HepG2 (cell line): Measurements from ENCODE around the gene CSNK2B. TPM values are rescaled to one million over a fixed set of nuclear protein-coding genes. Genes with fewer than 3 reads are reported as not detected.

Source experiments
- BRD4 ChIP-seq: sonication (generic); formaldehyde crosslinking; IDR thresholded peaks from 2 replicates; pipeline ENCODE4 v1.4.0; 2020; ENCODE audit warnings: missing genetic modification reagents
- ERF ChIP-seq: IDR thresholded peaks from 2 replicates; pipeline ENCODE4 v1.6.1; 2018; ENCODE audit warnings: missing biosample characterization, missing genetic modification reagents
- HOXA7 ChIP-seq: sonication (generic); formaldehyde crosslinking; IDR thresholded peaks from 2 replicates; pipeline ENCODE4 v1.8.1; 2022; ENCODE audit warnings: mild to moderate bottlenecking, missing genetic modification reagents, moderate library complexity
- IRF2 ChIP-seq: IDR thresholded peaks from 2 replicates; pipeline ENCODE4 v1.6.1; 2018; ENCODE audit warnings: missing genetic modification reagents, missing compliant biosample characterization
- KDM6A ChIP-seq: IDR thresholded peaks from 2 replicates; pipeline ENCODE4 v1.6.1; 2016; ENCODE audit warnings: low read depth
- NCOR1 ChIP-seq: fragments of 200-600 bp; sonication (generic); IDR thresholded peaks from 2 replicates; pipeline ENCODE4 v1.7.0; 2017; ENCODE audit warnings: antibody characterized with exemption, low read length, borderline replicate concordance
- PHF5A ChIP-seq: IDR thresholded peaks from one replicate; pipeline ENCODE4 v1.6.1; 2018; ENCODE audit warnings: low read depth, missing genetic modification reagents; ENCODE audit not compliant: unreplicated experiment
- PITX1 ChIP-seq: sonication (generic); formaldehyde crosslinking; IDR thresholded peaks from 2 replicates; pipeline ENCODE4 v1.5.1; 2020; ENCODE audit warnings: mild to moderate bottlenecking, missing genetic modification reagents
- RFXAP ChIP-seq: sonication (generic); formaldehyde crosslinking; IDR thresholded peaks from 2 replicates; pipeline ENCODE4 v1.4.0; 2020; ENCODE audit warnings: missing genetic modification reagents, borderline replicate concordance
- TEAD3 ChIP-seq: optimal IDR thresholded peaks from 2 replicates; pipeline ENCODE3; 2016; ENCODE audit warnings: borderline replicate concordance
- TGIF2 ChIP-seq: IDR thresholded peaks from 2 replicates; pipeline ENCODE4 v1.6.1; 2016; ENCODE audit warnings: control low read depth, missing compliant biosample characterization
- ZNF160 ChIP-seq: sonication (generic); formaldehyde crosslinking; IDR thresholded peaks from 2 replicates; pipeline ENCODE4 v1.8.0; 2022; ENCODE audit warnings: mild to moderate bottlenecking, inconsistent platforms, missing genetic modification reagents
- ZNF296 ChIP-seq: sonication (generic); formaldehyde crosslinking; conservative IDR thresholded peaks from 2 replicates; pipeline ENCODE4 v1.5.0; 2020; ENCODE audit warnings: mild to moderate bottlenecking, missing genetic modification reagents
- ZNF446 ChIP-seq: sonication (generic); formaldehyde crosslinking; IDR thresholded peaks from 2 replicates; pipeline ENCODE4 v1.5.0; 2020; ENCODE audit warnings: mild to moderate bottlenecking, missing genetic modification reagents
- ZNF564 ChIP-seq: sonication (generic); formaldehyde crosslinking; IDR thresholded peaks from 2 replicates; pipeline ENCODE4 v1.8.1; 2023; ENCODE audit warnings: mild to moderate bottlenecking, missing genetic modification reagents
- ZNF678 ChIP-seq: sonication (generic); formaldehyde crosslinking; IDR thresholded peaks from 2 replicates; pipeline ENCODE4 v1.4.0; 2020; ENCODE audit warnings: mild to moderate bottlenecking, missing genetic modification reagents
- polyA plus RNA-seq, 8 experiments: library from polyadenylated mRNA; depleted of rRNA in 3 of 8; stranded (reverse) in 7 of 8; unstranded in 1 of 8; fragments of >200 nt; fragmentation: Illumina TruSeq in 4 of 8; extraction: Trizol in 4 of 8; gene quantifications; 2 replicates each; pipeline versions ENCODE4 v1.2.1 to v1.2.3, GENCODE V29; 2011 to 2016; ENCODE audit warnings: low read depth in 4 of 8, missing spikeins in 1 of 8, mixed read lengths in 1 of 8; ENCODE audit not compliant: insufficient read depth in 1 of 8
- total RNA-seq, 5 experiments: library from RNA; depleted of rRNA; stranded (reverse); fragments of >200 nt; fragmentation: Illumina TruSeq; extraction: Trizol; gene quantifications; 2 replicates each; pipeline ENCODE4 v1.2.3, GENCODE V29; 2016; ENCODE audit warnings: low read depth in 1 of 5
- TF ChIP-seq, protein P1 (sequence below): sonication (generic); formaldehyde crosslinking; IDR thresholded peaks from 2 replicates; pipeline ENCODE4 v1.5.0; 2020; ENCODE audit warnings: missing genetic modification reagents, mild to moderate bottlenecking, borderline replicate concordance
- TF ChIP-seq, protein P2 (sequence below): sonication (generic); formaldehyde crosslinking; IDR thresholded peaks from 2 replicates; pipeline ENCODE4 v1.8.0; 2022; ENCODE audit warnings: missing genetic modification reagents, mild to moderate bottlenecking, borderline replicate concordance
- TF ChIP-seq, protein P3 (sequence below): sonication (generic); formaldehyde crosslinking; IDR thresholded peaks from 2 replicates; pipeline ENCODE4 v1.5.1; 2020; ENCODE audit warnings: mild to moderate bottlenecking, missing genetic modification reagents, borderline replicate concordance
- TF ChIP-seq, protein P4 (sequence below): sonication (generic); formaldehyde crosslinking; IDR thresholded peaks from 2 replicates; pipeline ENCODE4 v1.4.0; 2020; ENCODE audit warnings: missing genetic modification reagents, mild to moderate bottlenecking, borderline replicate concordance

CSNK2B gene
- total and polyA plus RNA-seq, 2 of the 13 experiments (the other 11 are each of a cell fraction or from before 2014, with no cell fraction given) = 111 to 296 TPM

DNA sequence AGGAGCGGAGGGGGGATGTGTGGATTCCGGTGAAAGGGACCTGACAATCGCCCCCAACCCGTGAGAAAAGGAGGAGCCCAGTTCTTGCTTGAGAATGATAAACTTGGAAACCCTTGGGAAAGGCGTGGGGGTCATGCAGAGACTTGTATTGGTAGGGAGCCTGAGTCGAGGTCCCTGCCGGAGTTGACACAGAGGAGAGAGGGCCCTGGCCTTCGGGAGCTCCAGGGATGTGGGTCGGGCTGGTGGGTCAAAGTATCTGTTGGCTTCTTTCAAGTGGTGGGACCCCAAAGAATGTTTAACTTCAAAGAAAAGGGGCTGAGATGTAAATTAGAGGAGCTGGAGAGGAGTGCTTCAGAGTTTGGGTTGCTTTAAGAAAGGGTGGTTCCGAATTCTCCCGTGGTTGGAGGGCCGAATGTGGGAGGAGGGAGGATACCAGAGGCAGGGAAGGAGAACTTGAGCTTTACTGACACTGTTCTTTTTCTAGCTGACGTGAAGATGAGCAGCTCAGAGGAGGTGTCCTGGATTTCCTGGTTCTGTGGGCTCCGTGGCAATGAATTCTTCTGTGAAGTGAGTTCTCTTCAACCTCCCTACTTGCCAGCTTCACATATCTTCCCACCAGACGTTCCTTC is 571 bp downstream of the CSNK2B start (continued):
- TF ChIP-seq, protein P1, sequence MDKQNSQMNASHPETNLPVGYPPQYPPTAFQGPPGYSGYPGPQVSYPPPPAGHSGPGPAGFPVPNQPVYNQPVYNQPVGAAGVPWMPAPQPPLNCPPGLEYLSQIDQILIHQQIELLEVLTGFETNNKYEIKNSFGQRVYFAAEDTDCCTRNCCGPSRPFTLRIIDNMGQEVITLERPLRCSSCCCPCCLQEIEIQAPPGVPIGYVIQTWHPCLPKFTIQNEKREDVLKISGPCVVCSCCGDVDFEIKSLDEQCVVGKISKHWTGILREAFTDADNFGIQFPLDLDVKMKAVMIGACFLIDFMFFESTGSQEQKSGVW (CRISPR knock-in tag) = no peak
- TF ChIP-seq PITX1 (no peak), ZNF564 (no peak), HOXA7 (no peak), IRF2 (no peak), ZNF296 (CRISPR knock-in tag) (no peak), NCOR1 (peak; percentile 15; the same call in 1 of the 2 replicates), TGIF2 (CRISPR knock-in tag) (no peak), ZNF678 (CRISPR knock-in tag) (no peak), TEAD3 (CRISPR knock-in tag) (no peak), BRD4 (CRISPR knock-in tag) (no peak), KDM6A (no peak), ERF (CRISPR knock-in tag) (no peak), PHF5A (no peak), ZNF160 (CRISPR knock-in tag) (0 out of 2 replicates have a peak, but pooled peaks have one; percentile 74), ZNF446 (CRISPR knock-in tag) (no peak), RFXAP (CRISPR knock-in tag) (no peak)
- TF ChIP-seq, protein P2, sequence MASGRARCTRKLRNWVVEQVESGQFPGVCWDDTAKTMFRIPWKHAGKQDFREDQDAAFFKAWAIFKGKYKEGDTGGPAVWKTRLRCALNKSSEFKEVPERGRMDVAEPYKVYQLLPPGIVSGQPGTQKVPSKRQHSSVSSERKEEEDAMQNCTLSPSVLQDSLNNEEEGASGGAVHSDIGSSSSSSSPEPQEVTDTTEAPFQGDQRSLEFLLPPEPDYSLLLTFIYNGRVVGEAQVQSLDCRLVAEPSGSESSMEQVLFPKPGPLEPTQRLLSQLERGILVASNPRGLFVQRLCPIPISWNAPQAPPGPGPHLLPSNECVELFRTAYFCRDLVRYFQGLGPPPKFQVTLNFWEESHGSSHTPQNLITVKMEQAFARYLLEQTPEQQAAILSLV (CRISPR knock-in tag) = no peak
- TF ChIP-seq, protein P3, sequence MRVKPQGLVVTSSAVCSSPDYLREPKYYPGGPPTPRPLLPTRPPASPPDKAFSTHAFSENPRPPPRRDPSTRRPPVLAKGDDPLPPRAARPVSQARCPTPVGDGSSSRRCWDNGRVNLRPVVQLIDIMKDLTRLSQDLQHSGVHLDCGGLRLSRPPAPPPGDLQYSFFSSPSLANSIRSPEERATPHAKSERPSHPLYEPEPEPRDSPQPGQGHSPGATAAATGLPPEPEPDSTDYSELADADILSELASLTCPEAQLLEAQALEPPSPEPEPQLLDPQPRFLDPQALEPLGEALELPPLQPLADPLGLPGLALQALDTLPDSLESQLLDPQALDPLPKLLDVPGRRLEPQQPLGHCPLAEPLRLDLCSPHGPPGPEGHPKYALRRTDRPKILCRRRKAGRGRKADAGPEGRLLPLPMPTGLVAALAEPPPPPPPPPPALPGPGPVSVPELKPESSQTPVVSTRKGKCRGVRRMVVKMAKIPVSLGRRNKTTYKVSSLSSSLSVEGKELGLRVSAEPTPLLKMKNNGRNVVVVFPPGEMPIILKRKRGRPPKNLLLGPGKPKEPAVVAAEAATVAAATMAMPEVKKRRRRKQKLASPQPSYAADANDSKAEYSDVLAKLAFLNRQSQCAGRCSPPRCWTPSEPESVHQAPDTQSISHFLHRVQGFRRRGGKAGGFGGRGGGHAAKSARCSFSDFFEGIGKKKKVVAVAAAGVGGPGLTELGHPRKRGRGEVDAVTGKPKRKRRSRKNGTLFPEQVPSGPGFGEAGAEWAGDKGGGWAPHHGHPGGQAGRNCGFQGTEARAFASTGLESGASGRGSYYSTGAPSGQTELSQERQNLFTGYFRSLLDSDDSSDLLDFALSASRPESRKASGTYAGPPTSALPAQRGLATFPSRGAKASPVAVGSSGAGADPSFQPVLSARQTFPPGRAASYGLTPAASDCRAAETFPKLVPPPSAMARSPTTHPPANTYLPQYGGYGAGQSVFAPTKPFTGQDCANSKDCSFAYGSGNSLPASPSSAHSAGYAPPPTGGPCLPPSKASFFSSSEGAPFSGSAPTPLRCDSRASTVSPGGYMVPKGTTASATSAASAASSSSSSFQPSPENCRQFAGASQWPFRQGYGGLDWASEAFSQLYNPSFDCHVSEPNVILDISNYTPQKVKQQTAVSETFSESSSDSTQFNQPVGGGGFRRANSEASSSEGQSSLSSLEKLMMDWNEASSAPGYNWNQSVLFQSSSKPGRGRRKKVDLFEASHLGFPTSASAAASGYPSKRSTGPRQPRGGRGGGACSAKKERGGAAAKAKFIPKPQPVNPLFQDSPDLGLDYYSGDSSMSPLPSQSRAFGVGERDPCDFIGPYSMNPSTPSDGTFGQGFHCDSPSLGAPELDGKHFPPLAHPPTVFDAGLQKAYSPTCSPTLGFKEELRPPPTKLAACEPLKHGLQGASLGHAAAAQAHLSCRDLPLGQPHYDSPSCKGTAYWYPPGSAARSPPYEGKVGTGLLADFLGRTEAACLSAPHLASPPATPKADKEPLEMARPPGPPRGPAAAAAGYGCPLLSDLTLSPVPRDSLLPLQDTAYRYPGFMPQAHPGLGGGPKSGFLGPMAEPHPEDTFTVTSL (CRISPR knock-in tag) = 0 out of 2 replicates have a peak, but pooled peaks have one; percentile 38
- TF ChIP-seq, protein P4, sequence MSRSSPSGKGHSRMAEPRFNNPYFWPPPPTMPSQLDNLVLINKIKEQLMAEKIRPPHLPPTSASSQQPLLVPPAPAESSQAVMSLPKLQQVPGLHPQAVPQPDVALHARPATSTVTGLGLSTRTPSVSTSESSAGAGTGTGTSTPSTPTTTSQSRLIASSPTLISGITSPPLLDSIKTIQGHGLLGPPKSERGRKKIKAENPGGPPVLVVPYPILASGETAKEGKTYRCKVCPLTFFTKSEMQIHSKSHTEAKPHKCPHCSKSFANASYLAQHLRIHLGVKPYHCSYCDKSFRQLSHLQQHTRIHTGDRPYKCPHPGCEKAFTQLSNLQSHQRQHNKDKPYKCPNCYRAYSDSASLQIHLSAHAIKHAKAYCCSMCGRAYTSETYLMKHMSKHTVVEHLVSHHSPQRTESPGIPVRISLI (CRISPR knock-in tag) = no peak
